Fibroblast of lung (primary cell): Measurements from ENCODE around the gene SLIT2.

ENCODE experiments used
- CTCF ChIP-seq, 2 donors: IDR thresholded peaks in 1 of 2; conservative IDR thresholded peaks in 1 of 2; 1 replicate in 1 of 2; 2 replicates in 1 of 2; pipeline ENCODE4 v1.5.1; 2011 to 2012; ENCODE audit warnings: low read length in 2 of 2, control low read depth in 1 of 2, inconsistent platforms in 1 of 2, low read depth in 1 of 2, mild to moderate bottlenecking in 1 of 2
- EZH2 ChIP-seq: IDR thresholded peaks from 2 replicates; pipeline ENCODE4 v1.5.1; 2012; ENCODE audit warnings: low read length, control low read depth, mild to moderate bottlenecking; ENCODE audit errors: missing control alignments

- TF ChIP-seq CTCF (conservative IDR thresholded peaks at IDR 0.05 in 1 of 2, IDR thresholded peaks at IDR 0.05 in 1 of 2; ENCODE audit: low read depth in 1 of 2, low read length in 2 of 2), result no peak
- no peak for TF ChIP-seq EZH2
Measured at GRCh38 chr4:20292739-20293138, 41.0 kb downstream of the SLIT2 start.
